Aorta (tissue), 5 donors: ENCODE results near the gene SLC12A5. TPM values are rescaled to one million over a fixed set of nuclear protein-coding genes. Genes with fewer than 3 reads are reported as not detected.
"Not testable (repeated sequence)": the region's sequence is repeated elsewhere in the genome, so short reads cannot be mapped to it uniquely, and the experiment has no call there.

Source experiments
- ATAC-seq: fragments of 200-7000 bp; cut with Tn5 transposase; one replicate; pipeline ENCODE4 v1.9.1; 2022; ENCODE audit warnings: moderate library complexity; ENCODE audit not compliant: low FRiP score
- DNase-seq, 2 donors: peaks; one replicate each; pipeline ENCODE4 v3.0.0-alpha.2; 2020
- H3K27ac ChIP-seq, 2 donors: one replicate each; pipeline ENCODE4 v1.5.1; 2013; ENCODE audit warnings: low read length in 2 of 2, mild to moderate bottlenecking in 2 of 2, moderate library complexity in 2 of 2, control low read depth in 1 of 2, inconsistent platforms in 1 of 2, low read depth in 1 of 2
- H3K27me3 ChIP-seq, 2 donors: one replicate each; pipeline ENCODE4 v1.6.1; 2013; ENCODE audit warnings: control low read depth in 1 of 2, low read length in 1 of 2, mild to moderate bottlenecking in 1 of 2, moderate library complexity in 1 of 2; ENCODE audit not compliant: insufficient read depth in 2 of 2, control insufficient read depth in 1 of 2
- H3K36me3 ChIP-seq, 2 donors: one replicate each; pipeline ENCODE4 v1.6.1; 2013; ENCODE audit warnings: control low read depth in 1 of 2, low read length in 1 of 2, mild to moderate bottlenecking in 1 of 2; ENCODE audit not compliant: insufficient read depth in 2 of 2, control insufficient read depth in 1 of 2
- H3K4me1 ChIP-seq, 2 donors: one replicate each; pipeline ENCODE4 v1.6.1; 2013; ENCODE audit warnings: low read length in 2 of 2, control low read depth in 1 of 2, mild to moderate bottlenecking in 1 of 2, moderate library complexity in 1 of 2; ENCODE audit not compliant: insufficient read depth in 2 of 2, control insufficient read depth in 1 of 2
- H3K4me3 ChIP-seq, 2 donors: one replicate each; pipeline ENCODE4 v1.5.1; 2013; ENCODE audit warnings: low read length in 2 of 2, control low read depth in 1 of 2, mild to moderate bottlenecking in 1 of 2
- H3K9me3 ChIP-seq: one replicate; pipeline ENCODE4 v1.6.1; 2013; ENCODE audit warnings: mild to moderate bottlenecking, low read length; ENCODE audit not compliant: control insufficient read depth
- WGBS, 2 donors: extraction: QIAGEN DNeasy Blood & Tissue Kit; methylation state at CpG; one replicate each; pipeline ENCODE4 v1.1.7; 2013; 5-methylcytosine and 5-hydroxymethylcytosine counted together
- intact Hi-C, 2 donors: fragments of 100-400 bp; cut with DNase I; formaldehyde crosslinking; loops; one replicate each; pipeline versions ENCODE4 v1.14.2 to v1.15.0; 2022
- polyA plus RNA-seq, 2 donors: library from polyadenylated mRNA; stranded (reverse); fragments of 200-250 nt; gene quantifications; one replicate each; pipeline ENCODE4 v1.2.3, GENCODE V29; 2013
- total RNA-seq, 2 donors: library from RNA; stranded (reverse); fragmentation: NEBNext Ultra II Directional; extraction: Animal tissue kit (Norgen Biotek cat#: 25700); gene quantifications; one replicate each; pipeline ENCODE4 v1.2.1, GENCODE V29; 2021
- donor health status: healthy with polysubstance abuse.
- donor health status: Bipolar disorder and iron deficiency.
- donor health status: DM: no; HTN: no; CAD: no.
- donor health status: DM: no; HTN: no; CAD: no.
- donor health status: DM: yes; HTN: yes; CAD: no.

Gene SLC12A5
- total and polyA plus RNA-seq, 4 donors, result 0.94 to 2.4 TPM; not detected in 2

DNA sequence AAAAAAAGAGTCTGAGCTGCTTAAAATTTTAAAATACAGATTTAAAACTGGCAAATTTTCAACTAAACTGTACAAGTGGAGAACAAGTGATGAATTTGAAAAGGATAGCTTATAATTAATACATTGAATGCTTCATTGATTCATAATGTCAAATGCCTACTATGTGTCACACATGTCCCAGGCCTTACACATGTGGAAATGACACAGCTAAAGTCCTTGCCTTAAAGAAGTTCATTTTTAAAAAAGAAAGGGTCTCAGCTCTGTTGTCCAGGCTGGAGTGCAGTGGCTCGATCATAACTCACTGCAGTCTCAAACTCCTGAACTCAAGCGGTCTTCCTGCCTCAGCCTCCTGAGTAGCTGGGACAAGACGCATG is 55.8 kb downstream of the SLC12A5 start:
- H3K4me3 ChIP-seq, result no peak overlapping the region
- H3K9me3 ChIP-seq, result no peaks in the 10 kb centered on the region
- no peak for ATAC-seq
- H3K4me1 ChIP-seq, result peaks cover 4 to 9% of the 10 kb centered on the region in 2 donors
- intact Hi-C loops, result loop anchor here (5.0 to 10.0 kb wide), 2 partner anchors 112 to 290 kb away; partner anchors contain the start of genes DNTTIP1 (in 1 of the 2), WFDC3 (in 1 of the 2) and ZNF335 (in 1 of the 2)
- no peak overlapping the region for H3K27ac ChIP-seq
- 73 to 82% methylated on average over 3 of the region's 3 CpGs for WGBS, 2 donors
- H3K36me3 ChIP-seq, result no peaks in the 10 kb centered on the region
- DNase-seq, result no peak
- no peaks in the 10 kb centered on the region for H3K27me3 ChIP-seq

- 35 to 36% methylated on average over 4 of the region's 4 CpGs for WGBS, 2 donors
- intact Hi-C loops, result loop anchor here (5.0 to 10.0 kb wide), 2 partner anchors 113 to 291 kb away; partner anchors contain the start of genes DNTTIP1 (in 1 of the 2), WFDC3 (in 1 of the 2) and ZNF335 (in 1 of the 2)
- no peaks in the 10 kb centered on the region for H3K27me3 ChIP-seq
- ATAC-seq (no peak), DNase-seq (no peak)
- no peaks in the 10 kb centered on the region for H3K9me3 ChIP-seq
- H3K36me3 ChIP-seq, result no peaks in the 10 kb centered on the region
- no peak overlapping the region for H3K4me3 ChIP-seq
- H3K27ac ChIP-seq, result no peak overlapping the region
- H3K4me1 ChIP-seq, result peaks cover 4 to 9% of the 10 kb centered on the region in 2 donors
Measured at GRCh38 chr20:46085179-46085851, 56.3 kb downstream of the SLC12A5 start.

GRCh38 chr20:46087161-46087560 is 58.1 kb downstream of the SLC12A5 start:
- WGBS, 2 donors, result 50 to 54% methylated on average over 8 of the region's 8 CpGs
- H3K27me3 ChIP-seq, result no peaks in the 10 kb centered on the region
- no peaks in the 10 kb centered on the region for H3K36me3 ChIP-seq
- intact Hi-C loops, result loop anchor here (5.0 to 10.0 kb wide), 2 partner anchors 115 to 292 kb away; partner anchors contain the start of genes DNTTIP1 (in 1 of the 2), WFDC3 (in 1 of the 2) and ZNF335 (in 1 of the 2)
- H3K4me3 ChIP-seq, result no peak overlapping the region
- H3K27ac ChIP-seq, result no peak overlapping the region
- no peak for ATAC-seq
- no peaks in the 10 kb centered on the region for H3K9me3 ChIP-seq
- H3K4me1 ChIP-seq, result peaks cover 4 to 9% of the 10 kb centered on the region in 2 donors
- DNase-seq, result no peak

DNA sequence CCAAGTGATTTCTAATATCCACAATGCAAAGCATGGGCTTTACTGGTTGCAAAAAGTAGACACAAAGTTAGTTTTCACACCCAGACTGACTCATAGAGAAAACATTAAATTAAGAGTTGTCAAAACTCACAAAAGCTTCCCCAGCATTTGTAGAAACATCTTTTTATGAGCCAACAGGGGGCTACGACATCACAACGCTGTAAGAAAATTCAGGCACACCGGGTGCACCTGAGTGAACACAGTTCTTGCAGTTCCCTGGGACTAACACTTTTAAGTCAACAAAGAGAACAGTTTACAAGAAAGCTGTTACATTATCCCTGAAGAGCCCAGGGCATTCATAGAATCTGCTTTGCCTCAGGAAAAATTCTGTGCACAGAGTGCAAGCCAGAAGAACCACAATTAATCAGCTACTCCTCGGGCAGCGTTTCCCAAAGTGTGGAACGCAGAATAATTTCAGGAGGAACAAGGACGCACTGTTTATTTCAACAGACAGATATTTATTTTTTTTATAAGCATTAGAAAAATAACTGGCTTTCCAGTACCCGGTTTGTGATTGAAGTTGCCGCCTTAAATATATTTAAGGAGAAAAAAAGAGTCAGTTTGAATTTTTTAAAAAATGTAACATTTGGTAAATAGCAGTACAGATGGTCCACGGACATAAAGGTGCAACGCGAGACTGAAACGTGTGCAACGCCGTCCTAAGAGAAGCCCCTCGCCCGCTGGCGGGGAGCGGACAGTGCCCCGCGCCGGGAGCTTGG is 59.6 kb downstream of the SLC12A5 start:
- 1% methylated on average over 22 of the region's 22 CpGs for WGBS, 2 donors
- peak overlapping the region in 1 of 2 donors; percentile 91 for H3K27ac ChIP-seq
- intact Hi-C loops, result loop anchor here (2.0 to 10.0 kb wide), 3 partner anchors 116 to 318 kb away; partner anchors contain the start of genes DNTTIP1 (in 1 of the 2), ELMO2 (in 1 of the 2), WFDC3 (in 1 of the 2) and ZNF335 (in 1 of the 2)
- no peaks in the 10 kb centered on the region for H3K36me3 ChIP-seq
- DNase-seq (no peak), ATAC-seq (no peak)
- no peaks in the 10 kb centered on the region for H3K27me3 ChIP-seq
- peak overlapping the region; percentile 73 to 78 for H3K4me3 ChIP-seq
- H3K9me3 ChIP-seq, result no peaks in the 10 kb centered on the region
- H3K4me1 ChIP-seq, result peaks cover 4 to 5% of the 10 kb centered on the region in 2 donors

- whole genome bisulfite sequencing, 2 donors, result 0% methylated on average over 29 to 31 of the region's 31 CpGs
- ATAC-seq, result peak; percentile 85
- H3K27me3 ChIP-seq, result no peaks in the 10 kb centered on the region
- peak overlapping the region; percentile 73 to 78 for H3K4me3 ChIP-seq
- H3K27ac ChIP-seq, result peak overlapping the region in 1 of 2 donors; percentile 91
- H3K9me3 ChIP-seq, result no peaks in the 10 kb centered on the region
- intact Hi-C loops, result loop anchor here (2.0 to 10.0 kb wide), 3 partner anchors 117 to 318 kb away; partner anchors contain the start of genes DNTTIP1 (in 1 of the 2), ELMO2 (in 1 of the 2), WFDC3 (in 1 of the 2) and ZNF335 (in 1 of the 2)
- no peak for DNase-seq
- H3K4me1 ChIP-seq, result peaks cover 4 to 5% of the 10 kb centered on the region in 2 donors
- no peaks in the 10 kb centered on the region for H3K36me3 ChIP-seq
Measured at GRCh38 chr20:46089167-46089416, 60.1 kb downstream of the SLC12A5 start.

DNA sequence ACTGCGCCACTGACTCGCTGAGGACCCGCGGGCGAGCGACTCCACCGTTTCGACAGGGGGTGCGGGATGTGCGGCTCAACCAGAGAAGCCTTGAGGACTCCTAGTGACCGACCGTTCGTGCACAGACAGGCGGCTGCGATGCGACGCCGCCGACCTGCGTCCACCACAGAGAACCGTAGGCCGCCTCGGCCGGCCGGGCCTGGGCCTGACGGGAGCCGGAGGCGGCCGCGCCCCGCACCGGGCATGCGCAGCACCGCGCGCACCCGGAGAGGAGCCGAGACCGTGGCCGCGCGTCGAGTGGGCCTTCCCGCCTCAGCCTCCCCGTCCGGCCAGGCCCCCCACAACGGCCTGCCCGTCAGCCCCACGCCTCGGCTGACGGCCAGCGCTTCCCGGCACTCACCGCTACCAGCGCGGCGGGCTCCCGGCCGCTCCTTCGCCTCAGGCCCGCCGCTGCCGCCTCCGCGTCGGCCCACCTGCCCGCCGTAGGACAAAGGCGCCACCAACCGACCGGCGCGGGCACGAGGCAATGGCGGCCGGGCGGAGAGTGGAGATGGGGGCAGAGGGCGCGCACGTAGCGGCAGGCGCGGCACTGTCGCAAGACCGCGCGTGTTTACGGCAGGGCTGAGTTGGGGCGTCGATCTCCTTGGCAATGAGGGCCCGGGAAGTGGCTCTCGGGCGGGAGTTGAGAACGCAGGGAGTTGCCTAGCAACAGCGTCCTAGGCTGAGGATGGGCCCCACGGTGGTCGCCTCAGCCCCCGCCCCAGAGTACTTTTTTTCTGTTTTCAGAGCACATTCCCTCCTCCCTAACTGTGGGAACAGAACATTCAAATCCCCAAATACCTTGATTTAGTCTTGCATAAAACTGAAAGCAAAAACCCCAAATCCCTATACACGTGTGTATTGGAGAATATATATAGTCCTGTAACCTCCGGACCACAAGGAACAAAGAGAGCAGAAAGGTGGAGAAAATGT is 60.7 kb downstream of the SLC12A5 start, which contains the start of gene NCOA5:
Gene NCOA5, minus strand, starts transcription at position 546 of the 972 bp plus-strand sequence. CDS start 10,538 bp downstream, outside the sequence.
- Histone ChIP-seq H3K9me3 (no peaks in the 10 kb centered on the region), H3K4me3 (peak within 1 kb of the TSS; percentile 73 to 78), H3K27ac (peak within 1 kb of the TSS; percentile 91 to 95), H3K27me3 (no peaks in the 10 kb centered on the region), H3K4me1 (peaks cover 4 to 5% of the 10 kb centered on the region in 2 donors), H3K36me3 (no peaks in the 10 kb centered on the region)
- intact Hi-C loops, result loop anchor here (2.0 to 10.0 kb wide), 3 partner anchors 117 to 317 kb away; partner anchors contain the start of genes DNTTIP1 (in 1 of the 2), ELMO2 (in 1 of the 2), WFDC3 (in 1 of the 2) and ZNF335 (in 1 of the 2)
- WGBS, 2 donors, result 0 to 1% methylated on average over 77 to 100 of the region's 100 CpGs
- peak; percentile 98 to 99 for DNase-seq
- ATAC-seq, result peak; percentile 97

DNA sequence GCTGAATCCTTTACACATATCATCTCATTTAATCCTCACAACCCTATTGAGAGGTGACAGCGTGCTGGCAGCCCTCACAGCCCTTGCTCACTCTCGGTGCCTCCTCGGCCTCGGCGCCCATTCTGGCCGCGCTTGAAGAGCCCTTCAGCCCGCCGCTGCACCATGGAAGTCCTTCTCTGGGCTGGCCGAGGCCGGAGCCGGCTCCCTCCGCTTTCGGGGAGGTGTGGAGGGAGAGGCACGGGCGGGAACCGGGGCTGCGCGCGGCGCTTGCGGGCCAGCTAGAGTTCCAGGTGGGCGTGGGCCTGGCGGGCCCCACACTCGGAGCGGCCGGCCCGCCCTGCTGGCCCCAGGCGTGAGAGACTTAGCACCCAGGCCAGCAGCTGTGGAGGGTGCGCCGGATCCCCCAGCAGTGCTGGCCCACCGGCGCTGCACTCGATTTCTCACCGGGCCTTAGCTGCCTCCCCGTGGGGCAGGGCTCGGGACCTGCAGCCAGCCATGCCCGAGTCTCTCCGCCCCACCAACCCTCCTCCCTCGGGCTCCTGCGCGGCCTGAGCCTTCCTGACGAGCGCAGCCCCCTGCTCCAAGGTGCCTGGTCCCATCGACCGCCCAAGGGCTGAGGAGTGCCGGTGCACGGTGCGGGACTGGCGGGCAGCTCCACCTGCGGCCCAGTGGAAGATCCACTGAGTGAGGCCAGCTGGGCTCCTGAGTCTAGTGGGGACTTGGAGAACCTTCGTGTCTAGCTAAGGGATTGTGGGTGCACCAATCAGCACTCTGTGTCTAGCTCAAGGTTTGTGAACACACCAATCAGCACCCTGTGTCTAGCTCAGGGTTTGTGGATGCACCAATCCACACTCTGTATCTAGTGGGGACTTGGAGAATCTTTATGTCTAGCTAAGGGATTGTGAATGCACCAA is 62.9 kb downstream of the SLC12A5 start:
- H3K36me3 ChIP-seq, H3K27me3 ChIP-seq, H3K27ac ChIP-seq, intact Hi-C loops, H3K4me3 ChIP-seq, ATAC-seq, DNase-seq, H3K4me1 ChIP-seq, H3K9me3 ChIP-seq: not testable (repeated sequence)
- 95 to 96% methylated on average over 52 of the region's 52 CpGs for WGBS, 2 donors
